GM23338 (cell line): ENCODE measurements around the gene TTC38. TPM values are rescaled to one million over a fixed set of nuclear protein-coding genes. Genes with fewer than 3 reads are reported as not detected.

Experiments used
- ATAC-seq: fragments of 200-7000 bp; cut with Tn5 transposase; 3 replicates; pipeline ENCODE4 v1.9.1; 2020
- DNase-seq: peaks from one replicate; pipeline ENCODE4 v3.0.0-alpha.2; 2015; ENCODE audit warnings: low spot score
- H2AFZ ChIP-seq: fragments of 200-600 bp; sonication (generic); 2 replicates; pipeline ENCODE4 v1.8.0; 2016; ENCODE audit warnings: antibody characterized with exemption, mild to moderate bottlenecking, moderate library complexity
- H3F3A ChIP-seq: fragments of 200-600 bp; sonication (generic); replicated peaks from 2 replicates; pipeline ENCODE4 v1.8.0; 2017; ENCODE audit warnings: antibody characterized with exemption, mixed run types, low read depth
- H3K27ac ChIP-seq: fragments of 200-600 bp; sonication (generic); 2 replicates; pipeline ENCODE4 v1.6.1; 2016; ENCODE audit warnings: low read depth
- H3K27me3 ChIP-seq: fragments of 200-600 bp; sonication (generic); 2 replicates; pipeline ENCODE4 v1.8.0; 2016; ENCODE audit warnings: mild to moderate bottlenecking, mixed run types, moderate library complexity; ENCODE audit not compliant: insufficient read depth
- H3K36me3 ChIP-seq: fragments of 200-600 bp; sonication (generic); 2 replicates; pipeline ENCODE4 v1.8.0; 2016; ENCODE audit warnings: mild to moderate bottlenecking; ENCODE audit not compliant: insufficient read depth
- H3K4me1 ChIP-seq: fragments of 200-600 bp; sonication (generic); 2 replicates; pipeline ENCODE4 v1.8.0; 2016; ENCODE audit warnings: mild to moderate bottlenecking, moderate library complexity; ENCODE audit not compliant: insufficient read depth
- H3K4me2 ChIP-seq: fragments of 200-600 bp; sonication (generic); 2 replicates; pipeline ENCODE4 v1.7.1; 2017; ENCODE audit warnings: mixed run types
- H3K4me3 ChIP-seq: fragments of 200-600 bp; sonication (generic); 2 replicates; pipeline ENCODE4 v1.6.1; 2016; ENCODE audit warnings: mixed run types
- H3K79me2 ChIP-seq: fragments of 200-600 bp; sonication (generic); replicated peaks from 2 replicates; pipeline ENCODE4 v1.8.0; 2017; ENCODE audit warnings: mild to moderate bottlenecking; ENCODE audit not compliant: insufficient read depth
- H3K9me2 ChIP-seq: fragments of 200-600 bp; sonication (generic); 2 replicates; pipeline ENCODE4 v1.8.0; 2017; ENCODE audit not compliant: insufficient read depth
- H4K20me1 ChIP-seq: fragments of 200-600 bp; sonication (generic); replicated peaks from 2 replicates; pipeline ENCODE4 v1.8.0; 2017; ENCODE audit warnings: mild to moderate bottlenecking; ENCODE audit not compliant: insufficient read depth
- H3K27ac Mint-ChIP-seq: 2 replicates; pipeline ENCODE4 v1.8.0; 2020; ENCODE audit warnings: inconsistent platforms, mild to moderate bottlenecking, moderate library complexity, mixed read lengths
- H3K27me3 Mint-ChIP-seq: 3 replicates; pipeline ENCODE4 v1.8.0; 2022; ENCODE audit warnings: low read depth, mild to moderate bottlenecking, moderate library complexity, mixed read lengths, inconsistent platforms; ENCODE audit not compliant: insufficient read depth, poor library complexity
- H3K36me3 Mint-ChIP-seq: 3 replicates; pipeline ENCODE4 v1.8.0; 2021; ENCODE audit warnings: low read depth, mild to moderate bottlenecking, inconsistent platforms, moderate library complexity, mixed read lengths
- H3K4me1 Mint-ChIP-seq: 3 replicates; pipeline ENCODE4 v1.8.0; 2020; ENCODE audit warnings: mild to moderate bottlenecking, inconsistent platforms, mixed read lengths
- H3K4me3 Mint-ChIP-seq: 3 replicates; pipeline ENCODE4 v1.8.0; 2021; ENCODE audit warnings: moderate library complexity, mild to moderate bottlenecking, inconsistent platforms, mixed read lengths
- H3K9me3 Mint-ChIP-seq: 3 replicates; pipeline ENCODE4 v1.8.0; 2020; ENCODE audit warnings: moderate library complexity, mild to moderate bottlenecking, inconsistent platforms, mixed read lengths
- CREB1 ChIP-seq: fragments of 250-450 bp; sonication (Bioruptor Pico); IDR thresholded peaks from 2 replicates; pipeline ENCODE4 v1.5.0; 2020; ENCODE audit warnings: low read depth, mild to moderate bottlenecking, moderate library complexity
- EZH2 ChIP-seq: fragments of 200-600 bp; sonication (generic); IDR thresholded peaks from one replicate; pipeline ENCODE4 v1.8.0; 2017; ENCODE audit warnings: antibody characterized with exemption, mild to moderate bottlenecking, low read depth; ENCODE audit not compliant: unreplicated experiment
- EZH2phosphoT487 ChIP-seq: fragments of 200-600 bp; sonication (generic); IDR thresholded peaks from one replicate; pipeline ENCODE4 v1.8.1; 2018; ENCODE audit warnings: antibody characterized with exemption; ENCODE audit not compliant: unreplicated experiment
- JUNB ChIP-seq: IDR thresholded peaks from one replicate; pipeline ENCODE4 v1.6.1; 2016; ENCODE audit warnings: antibody characterized with exemption; ENCODE audit not compliant: unreplicated experiment
- NANOG ChIP-seq: IDR thresholded peaks from 2 replicates; pipeline ENCODE4 v1.6.1; 2016; ENCODE audit warnings: antibody characterized with exemption, borderline replicate concordance
- POLR2AphosphoS5 ChIP-seq: IDR thresholded peaks from 2 replicates; pipeline ENCODE4 v1.6.1; 2016; ENCODE audit warnings: antibody characterized with exemption, low read depth
- REST ChIP-seq: IDR thresholded peaks from one replicate; pipeline ENCODE4 v1.6.1; 2018; ENCODE audit warnings: antibody characterized with exemption; ENCODE audit not compliant: unreplicated experiment
- STAT1 ChIP-seq: IDR thresholded peaks from one replicate; pipeline ENCODE4 v1.6.1; 2016; ENCODE audit warnings: antibody characterized with exemption; ENCODE audit not compliant: unreplicated experiment
- ZNF114 ChIP-seq: fragments of 250-450 bp; sonication (Bioruptor Pico); IDR thresholded peaks from 2 replicates; pipeline ENCODE4 v1.5.0; 2020; ENCODE audit warnings: mild to moderate bottlenecking, moderate library complexity
- polyA plus RNA-seq: library from polyadenylated mRNA; unstranded; fragments of >200 nt; fragmentation: Nextera tagmentation; extraction: Ambion mirVana; gene quantifications from 2 replicates; pipeline ENCODE4 v1.2.1, GENCODE V29; 2016
- total RNA-seq: library from RNA; depleted of rRNA; stranded (reverse); fragments of >200 nt; shearing (Covaris generic); gene quantifications from 2 replicates; pipeline ENCODE4 v1.2.3, GENCODE V29; 2014
- TF ChIP-seq, protein P1 (sequence below): fragments of 250-450 bp; sonication (Bioruptor Pico); IDR thresholded peaks from 2 replicates; pipeline ENCODE4 v1.5.0; 2020; ENCODE audit warnings: mild to moderate bottlenecking, moderate library complexity
- TF ChIP-seq, protein P2 (sequence below): IDR thresholded peaks from 2 replicates; pipeline ENCODE4 v1.6.1; 2016; ENCODE audit warnings: antibody characterized with exemption

The TTC38 gene
- total and polyA plus RNA-seq, 2 experiments from 2014 or later, result 11.8 to 46.6 TPM

DNA sequence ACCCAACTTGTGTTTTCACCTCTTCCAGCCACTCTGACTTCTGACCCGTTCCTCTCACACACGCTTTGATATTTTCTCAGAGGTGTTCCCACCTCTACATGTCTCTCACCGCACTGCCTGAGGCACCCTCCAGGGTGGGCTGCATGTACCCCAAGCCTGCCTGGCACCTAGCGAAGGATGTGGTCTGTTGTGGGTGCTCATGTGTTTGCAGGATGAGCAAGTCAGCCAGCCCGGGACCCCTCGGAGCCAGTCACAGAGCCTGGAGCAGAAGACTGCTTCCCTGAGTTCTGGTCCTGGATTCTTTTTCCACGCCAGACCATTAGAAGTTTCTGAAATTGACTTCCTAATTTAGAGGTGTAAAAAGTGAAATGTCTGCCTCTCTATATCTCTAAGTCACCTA is 32.7 kb downstream of the TTC38 start:
- Histone ChIP-seq H4K20me1 (peaks cover 16% of the 10 kb centered on the region; the same call in 1 of the 2 replicates), H3K27me3 (no peaks in the 10 kb centered on the region), H3K79me2 (peaks cover 64% of the 10 kb centered on the region), H3K4me2 (no peak overlapping the region), H3K9me2 (no peaks in the 10 kb centered on the region), H3K27ac (no peak overlapping the region), H3K4me3 (no peak overlapping the region), H3K4me1 (peaks cover 10% of the 10 kb centered on the region), H3K36me3 (no peaks in the 10 kb centered on the region; the same call in 1 of the 2 replicates), H2AFZ (no peak overlapping the region), H3F3A (no peaks in the 10 kb centered on the region; the same call in 1 of the 2 replicates)
- Mint-ChIP-seq H3K36me3 (peaks cover 36% of the 10 kb centered on the region), H3K4me3 (no peak overlapping the region), H3K27ac (no peak overlapping the region), H3K27me3 (peaks cover 12% of the 10 kb centered on the region), H3K4me1 (peaks cover 15% of the 10 kb centered on the region), H3K9me3 (peaks cover 2% of the 10 kb centered on the region; the same call in 1 of the 3 replicates)
- ATAC-seq (no peak), DNase-seq (no peak)
- TF ChIP-seq EZH2phosphoT487 (no peak), EZH2 (no peak), STAT1 (no peak), REST (no peak), NANOG (no peak), ZNF114 (CRISPR knock-in tag) (no peak), POLR2AphosphoS5 (no peak), JUNB (no peak), CREB1 (no peak)
- TF ChIP-seq, protein P1, sequence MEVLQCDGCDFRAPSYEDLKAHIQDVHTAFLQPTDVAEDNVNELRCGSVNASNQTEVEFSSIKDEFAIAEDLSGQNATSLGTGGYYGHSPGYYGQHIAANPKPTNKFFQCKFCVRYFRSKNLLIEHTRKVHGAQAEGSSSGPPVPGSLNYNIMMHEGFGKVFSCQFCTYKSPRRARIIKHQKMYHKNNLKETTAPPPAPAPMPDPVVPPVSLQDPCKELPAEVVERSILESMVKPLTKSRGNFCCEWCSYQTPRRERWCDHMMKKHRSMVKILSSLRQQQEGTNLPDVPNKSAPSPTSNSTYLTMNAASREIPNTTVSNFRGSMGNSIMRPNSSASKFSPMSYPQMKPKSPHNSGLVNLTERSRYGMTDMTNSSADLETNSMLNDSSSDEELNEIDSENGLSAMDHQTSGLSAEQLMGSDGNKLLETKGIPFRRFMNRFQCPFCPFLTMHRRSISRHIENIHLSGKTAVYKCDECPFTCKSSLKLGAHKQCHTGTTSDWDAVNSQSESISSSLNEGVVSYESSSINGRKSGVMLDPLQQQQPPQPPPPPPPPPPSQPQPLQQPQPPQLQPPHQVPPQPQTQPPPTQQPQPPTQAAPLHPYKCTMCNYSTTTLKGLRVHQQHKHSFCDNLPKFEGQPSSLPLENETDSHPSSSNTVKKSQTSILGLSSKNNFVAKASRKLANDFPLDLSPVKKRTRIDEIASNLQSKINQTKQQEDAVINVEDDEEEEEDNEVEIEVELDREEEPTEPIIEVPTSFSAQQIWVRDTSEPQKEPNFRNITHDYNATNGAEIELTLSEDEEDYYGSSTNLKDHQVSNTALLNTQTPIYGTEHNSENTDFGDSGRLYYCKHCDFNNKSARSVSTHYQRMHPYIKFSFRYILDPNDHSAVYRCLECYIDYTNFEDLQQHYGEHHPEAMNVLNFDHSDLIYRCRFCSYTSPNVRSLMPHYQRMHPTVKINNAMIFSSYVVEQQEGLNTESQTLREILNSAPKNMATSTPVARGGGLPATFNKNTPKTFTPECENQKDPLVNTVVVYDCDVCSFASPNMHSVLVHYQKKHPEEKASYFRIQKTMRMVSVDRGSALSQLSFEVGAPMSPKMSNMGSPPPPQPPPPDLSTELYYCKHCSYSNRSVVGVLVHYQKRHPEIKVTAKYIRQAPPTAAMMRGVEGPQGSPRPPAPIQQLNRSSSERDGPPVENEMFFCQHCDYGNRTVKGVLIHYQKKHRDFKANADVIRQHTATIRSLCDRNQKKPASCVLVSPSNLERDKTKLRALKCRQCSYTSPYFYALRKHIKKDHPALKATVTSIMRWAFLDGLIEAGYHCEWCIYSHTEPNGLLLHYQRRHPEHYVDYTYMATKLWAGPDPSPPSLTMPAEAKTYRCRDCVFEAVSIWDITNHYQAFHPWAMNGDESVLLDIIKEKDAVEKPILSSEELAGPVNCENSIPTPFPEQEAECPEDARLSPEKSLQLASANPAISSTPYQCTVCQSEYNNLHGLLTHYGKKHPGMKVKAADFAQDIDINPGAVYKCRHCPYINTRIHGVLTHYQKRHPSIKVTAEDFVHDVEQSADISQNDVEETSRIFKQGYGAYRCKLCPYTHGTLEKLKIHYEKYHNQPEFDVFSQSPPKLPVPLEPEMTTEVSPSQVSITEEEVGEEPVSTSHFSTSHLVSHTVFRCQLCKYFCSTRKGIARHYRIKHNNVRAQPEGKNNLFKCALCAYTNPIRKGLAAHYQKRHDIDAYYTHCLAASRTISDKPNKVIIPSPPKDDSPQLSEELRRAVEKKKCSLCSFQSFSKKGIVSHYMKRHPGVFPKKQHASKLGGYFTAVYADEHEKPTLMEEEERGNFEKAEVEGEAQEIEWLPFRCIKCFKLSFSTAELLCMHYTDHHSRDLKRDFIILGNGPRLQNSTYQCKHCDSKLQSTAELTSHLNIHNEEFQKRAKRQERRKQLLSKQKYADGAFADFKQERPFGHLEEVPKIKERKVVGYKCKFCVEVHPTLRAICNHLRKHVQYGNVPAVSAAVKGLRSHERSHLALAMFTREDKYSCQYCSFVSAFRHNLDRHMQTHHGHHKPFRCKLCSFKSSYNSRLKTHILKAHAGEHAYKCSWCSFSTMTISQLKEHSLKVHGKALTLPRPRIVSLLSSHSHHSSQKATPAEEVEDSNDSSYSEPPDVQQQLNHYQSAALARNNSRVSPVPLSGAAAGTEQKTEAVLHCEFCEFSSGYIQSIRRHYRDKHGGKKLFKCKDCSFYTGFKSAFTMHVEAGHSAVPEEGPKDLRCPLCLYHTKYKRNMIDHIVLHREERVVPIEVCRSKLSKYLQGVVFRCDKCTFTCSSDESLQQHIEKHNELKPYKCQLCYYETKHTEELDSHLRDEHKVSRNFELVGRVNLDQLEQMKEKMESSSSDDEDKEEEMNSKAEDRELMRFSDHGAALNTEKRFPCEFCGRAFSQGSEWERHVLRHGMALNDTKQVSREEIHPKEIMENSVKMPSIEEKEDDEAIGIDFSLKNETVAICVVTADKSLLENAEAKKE (CRISPR knock-in tag), result no peak
- TF ChIP-seq, protein P2, sequence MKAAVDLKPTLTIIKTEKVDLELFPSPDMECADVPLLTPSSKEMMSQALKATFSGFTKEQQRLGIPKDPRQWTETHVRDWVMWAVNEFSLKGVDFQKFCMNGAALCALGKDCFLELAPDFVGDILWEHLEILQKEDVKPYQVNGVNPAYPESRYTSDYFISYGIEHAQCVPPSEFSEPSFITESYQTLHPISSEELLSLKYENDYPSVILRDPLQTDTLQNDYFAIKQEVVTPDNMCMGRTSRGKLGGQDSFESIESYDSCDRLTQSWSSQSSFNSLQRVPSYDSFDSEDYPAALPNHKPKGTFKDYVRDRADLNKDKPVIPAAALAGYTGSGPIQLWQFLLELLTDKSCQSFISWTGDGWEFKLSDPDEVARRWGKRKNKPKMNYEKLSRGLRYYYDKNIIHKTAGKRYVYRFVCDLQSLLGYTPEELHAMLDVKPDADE, result no peak
